H1 (cell line): ENCODE data around the gene FCRL6. TPM values are rescaled to one million over a fixed set of nuclear protein-coding genes. Genes with fewer than 3 reads are reported as not detected.

Source experiments
- BACH1 ChIP-seq: IDR thresholded peaks from 2 replicates; pipeline ENCODE4 v1.6.1; 2012; ENCODE audit warnings: low read length, improper control_type of control experiment
- BCL11A ChIP-seq, 2 experiments: IDR thresholded peaks; one replicate each; pipeline ENCODE4 v1.6.1; 2011; ENCODE audit warnings: low read depth in 2 of 2, low read length in 2 of 2, mild to moderate bottlenecking in 2 of 2
- CBX5 ChIP-seq: fragments of 300-800, 300-1000 bp; sonication (generic); IDR thresholded peaks from 2 replicates; pipeline ENCODE4 v1.7.1; 2016; ENCODE audit warnings: antibody characterized with exemption, low read length, low read depth
- CHD7 ChIP-seq: fragments of 300-600 bp; sonication (generic); IDR thresholded peaks from 2 replicates; pipeline ENCODE4 v1.7.1; 2012; ENCODE audit warnings: low read length, moderate library complexity, mild to moderate bottlenecking, inconsistent platforms; ENCODE audit not compliant: insufficient replicate concordance
- HDAC6 ChIP-seq: IDR thresholded peaks from one replicate; pipeline ENCODE4 v1.7.1; 2012; ENCODE audit warnings: low read depth, mild to moderate bottlenecking, inconsistent platforms, low read length, moderate library complexity
- JUN ChIP-seq: IDR thresholded peaks from 2 replicates; pipeline ENCODE4 v1.6.1; 2011; ENCODE audit warnings: low read depth, mild to moderate bottlenecking, improper control_type of control experiment, low read length
- RAD21 ChIP-seq, 2 experiments: IDR thresholded peaks in 1 of 2; conservative IDR thresholded peaks in 1 of 2; 2 replicates each; pipeline ENCODE4 v1.6.1; 2011; ENCODE audit warnings: low read depth in 2 of 2, low read length in 2 of 2, improper control_type of control experiment in 1 of 2, inconsistent platforms in 1 of 2, mild to moderate bottlenecking in 1 of 2, moderate library complexity in 1 of 2
- RFX5 ChIP-seq: IDR thresholded peaks from 2 replicates; pipeline ENCODE4 v1.6.1; 2011; ENCODE audit warnings: low read depth, low read length, improper control_type of control experiment, borderline replicate concordance
- TBP ChIP-seq: IDR thresholded peaks from 2 replicates; pipeline ENCODE4 v1.6.1; 2011; ENCODE audit warnings: low read depth, low read length, improper control_type of control experiment
- polyA plus RNA-seq, 7 experiments: library from polyadenylated mRNA; depleted of rRNA in 3 of 7; stranded (reverse) in 5 of 7; unstranded in 2 of 7; fragments of >200 nt in 5 of 7; fragments of 200-250 nt in 2 of 7; gene quantifications; 1 replicate in 5 of 7; 2 replicates in 1 of 7; 4 replicates in 1 of 7; pipeline versions ENCODE4 v1.2.1 to v1.2.3, GENCODE V29; 2011 to 2013; ENCODE audit warnings: missing spikeins in 2 of 7, mixed read lengths in 2 of 7
- total RNA-seq: library from RNA; stranded (reverse); fragmentation: NEBNext Ultra II Directional; extraction: Animal tissue kit (Norgen Biotek cat#: 25700); gene quantifications from 2 replicates; pipeline ENCODE4 v1.2.1, GENCODE V29; 2021

The FCRL6 gene
- total and polyA plus RNA-seq, 2 of the 8 experiments (the other 6 are each of a cell fraction or from before 2014, with no cell fraction given): not detected

- TF ChIP-seq CHD7: no peak
- TF ChIP-seq BACH1: no peak
- no peak for TF ChIP-seq BCL11A (IDR thresholded peaks at IDR 0.05; ENCODE audit: low read depth in 2 of 2, low read length in 2 of 2)
- TF ChIP-seq TBP: no peak
- TF ChIP-seq HDAC6: no peak
- TF ChIP-seq CBX5: no peak
- TF ChIP-seq RFX5: no peak
- TF ChIP-seq RAD21 (IDR thresholded peaks at IDR 0.05 in 1 of 2, conservative IDR thresholded peaks at IDR 0.05 in 1 of 2; ENCODE audit: low read depth in 2 of 2, low read length in 2 of 2): no peak
- TF ChIP-seq JUN: no peak
Measured at GRCh38 chr1:159826441-159827101, 24.4 kb downstream of the FCRL6 start, which contains the start of gene SLAMF8 (continued).
